Stomach (tissue), 9 donors: Measurements from ENCODE around the gene IL2RA. TPM values are rescaled to one million over a fixed set of nuclear protein-coding genes. Genes with fewer than 3 reads are reported as not detected.

ENCODE experiments used
- DNase-seq, 2 donors: peaks; one replicate each; pipeline versions ENCODE4 v3.0.0 to v3.0.0-alpha.2; 2013 to 2019
- H3K27ac ChIP-seq, 5 donors: fragments of 200-600 bp in 4 of 5; sonication (generic) in 4 of 5; one replicate each; pipeline ENCODE4 v1.5.1; 2013 to 2019; ENCODE audit warnings: mild to moderate bottlenecking in 1 of 5, moderate library complexity in 1 of 5
- H3K27me3 ChIP-seq, 3 donors: fragments of 200-600 bp; sonication (generic); one replicate each; pipeline ENCODE4 v1.5.1; 2017 to 2019; ENCODE audit warnings: mixed run types in 1 of 3
- H3K36me3 ChIP-seq, 4 donors: fragments of 200-600 bp; sonication (generic); 1 replicate in 3 of 4; 2 replicates in 1 of 4; pipeline ENCODE4 v1.5.1; 2016 to 2019
- H3K4me1 ChIP-seq, 4 donors: fragments of 200-600 bp; sonication (generic); one replicate each; pipeline ENCODE4 v1.5.1; 2016 to 2019
- H3K4me3 ChIP-seq, 4 donors: fragments of 200-600 bp; sonication (generic) in 3 of 4; one replicate each; pipeline ENCODE4 v1.5.1; 2016 to 2019; ENCODE audit warnings: mild to moderate bottlenecking in 1 of 4
- H3K9me3 ChIP-seq, 4 donors: fragments of 200-600 bp; sonication (generic); one replicate each; pipeline ENCODE4 v1.5.1; 2016 to 2019
- EP300 ChIP-seq: sonication (generic); formaldehyde crosslinking; IDR thresholded peaks from one replicate; pipeline ENCODE4 v1.6.1; 2017; ENCODE audit warnings: antibody characterized with exemption
- POLR2A ChIP-seq, 4 donors: fragments of 450-650 bp; IDR thresholded peaks; one replicate each; pipeline ENCODE4 v1.6.1; 2016; ENCODE audit warnings: antibody characterized with exemption in 4 of 4, control low read depth in 2 of 4, mild to moderate bottlenecking in 1 of 4, moderate library complexity in 1 of 4
- POLR2AphosphoS5 ChIP-seq, 3 donors: sonication (generic); formaldehyde crosslinking; IDR thresholded peaks; one replicate each; pipeline ENCODE4 v1.6.1; 2016; ENCODE audit warnings: antibody characterized with exemption in 3 of 3
- WGBS, 5 donors: extraction: QIAGEN DNeasy Blood & Tissue Kit in 3 of 5; methylation state at CpG; one replicate each; pipeline versions ENCODE4 v1.1.5 to v1.1.7; 2013 to 2018; 5-methylcytosine and 5-hydroxymethylcytosine counted together
- intact Hi-C: fragments of 100-400 bp; cut with DNase I; formaldehyde crosslinking; loops from one replicate; pipeline ENCODE4 v1.15.1; 2023; ENCODE audit warnings: low total_unique reads
- polyA plus RNA-seq, 3 donors: library from polyadenylated mRNA; stranded (reverse); fragments of 200-250 nt; gene quantifications; one replicate each; pipeline ENCODE4 v1.2.3, GENCODE V29; 2013
- total RNA-seq, 5 donors: library from RNA; depleted of rRNA; stranded (reverse); fragments of >200 nt; gene quantifications; one replicate each; pipeline versions ENCODE4 v1.1.0 to v1.2.3, GENCODE V29; 2014 to 2016
- TF ChIP-seq, protein P1 (sequence below), 7 experiments: fragments of 450-650 bp in 4 of 7; fragments of 200-600 bp in 3 of 7; sonication (generic) in 3 of 7; IDR thresholded peaks; one replicate each; pipeline ENCODE4 v1.5.1; 2016 to 2019; ENCODE audit warnings: antibody characterized with exemption in 7 of 7, control low read depth in 2 of 7, mild to moderate bottlenecking in 1 of 7
- donor health status: healthy with polysubstance abuse.
- donor health status: Bipolar disorder and iron deficiency.
- donor health status: healthy.

The IL2RA gene
- total and polyA plus RNA-seq, 8 donors: 0.45 to 2.3 (median 0.95) TPM; not detected in 2

DNA sequence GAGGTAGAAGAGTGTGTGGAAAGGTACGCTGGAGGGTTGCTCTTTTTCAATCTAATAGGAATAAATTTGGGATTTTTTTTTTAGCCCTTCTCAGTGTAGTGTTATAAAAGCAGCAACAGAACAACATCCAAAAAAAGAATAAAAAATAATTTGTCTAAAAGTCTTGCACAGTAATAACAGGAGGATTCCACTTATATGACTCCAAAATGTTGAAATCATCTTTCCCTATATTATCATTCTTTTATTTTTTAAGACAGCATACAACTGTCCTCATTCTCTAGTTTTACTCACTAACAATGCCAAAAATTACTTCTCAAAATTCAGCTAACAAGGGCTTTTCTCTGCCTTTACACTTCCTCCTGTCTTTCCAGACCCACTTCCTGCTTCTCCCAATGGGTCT is 27.8 kb downstream of the IL2RA start:
- intact Hi-C loops: no loop called here
- whole genome bisulfite sequencing, 5 donors: 67 to 87% (median 80%) methylated on average over 1 of the region's 1 CpG
- peaks cover 0 to 14% (median 0%) of the 10 kb centered on the region in 4 donors for H3K4me1 ChIP-seq
- H3K4me3 ChIP-seq: no peak overlapping the region
- peaks cover 0 to 7% (median 3%) of the 10 kb centered on the region in 4 donors for H3K9me3 ChIP-seq
- H3K27ac ChIP-seq: peak overlapping the region in 3 of 5 donors; percentile 30 to 54 (median 41)
- H3K36me3 ChIP-seq: no peaks in the 10 kb centered on the region
- DNase-seq: no peak
- TF ChIP-seq, protein P1, sequence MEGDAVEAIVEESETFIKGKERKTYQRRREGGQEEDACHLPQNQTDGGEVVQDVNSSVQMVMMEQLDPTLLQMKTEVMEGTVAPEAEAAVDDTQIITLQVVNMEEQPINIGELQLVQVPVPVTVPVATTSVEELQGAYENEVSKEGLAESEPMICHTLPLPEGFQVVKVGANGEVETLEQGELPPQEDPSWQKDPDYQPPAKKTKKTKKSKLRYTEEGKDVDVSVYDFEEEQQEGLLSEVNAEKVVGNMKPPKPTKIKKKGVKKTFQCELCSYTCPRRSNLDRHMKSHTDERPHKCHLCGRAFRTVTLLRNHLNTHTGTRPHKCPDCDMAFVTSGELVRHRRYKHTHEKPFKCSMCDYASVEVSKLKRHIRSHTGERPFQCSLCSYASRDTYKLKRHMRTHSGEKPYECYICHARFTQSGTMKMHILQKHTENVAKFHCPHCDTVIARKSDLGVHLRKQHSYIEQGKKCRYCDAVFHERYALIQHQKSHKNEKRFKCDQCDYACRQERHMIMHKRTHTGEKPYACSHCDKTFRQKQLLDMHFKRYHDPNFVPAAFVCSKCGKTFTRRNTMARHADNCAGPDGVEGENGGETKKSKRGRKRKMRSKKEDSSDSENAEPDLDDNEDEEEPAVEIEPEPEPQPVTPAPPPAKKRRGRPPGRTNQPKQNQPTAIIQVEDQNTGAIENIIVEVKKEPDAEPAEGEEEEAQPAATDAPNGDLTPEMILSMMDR (IDR thresholded peaks at IDR 0.05): no peak
- TF ChIP-seq POLR2AphosphoS5 (IDR thresholded peaks at IDR 0.05) (no peak), POLR2A (IDR thresholded peaks at IDR 0.05) (no peak), EP300 (no peak)
- no peaks in the 10 kb centered on the region for H3K27me3 ChIP-seq

DNA sequence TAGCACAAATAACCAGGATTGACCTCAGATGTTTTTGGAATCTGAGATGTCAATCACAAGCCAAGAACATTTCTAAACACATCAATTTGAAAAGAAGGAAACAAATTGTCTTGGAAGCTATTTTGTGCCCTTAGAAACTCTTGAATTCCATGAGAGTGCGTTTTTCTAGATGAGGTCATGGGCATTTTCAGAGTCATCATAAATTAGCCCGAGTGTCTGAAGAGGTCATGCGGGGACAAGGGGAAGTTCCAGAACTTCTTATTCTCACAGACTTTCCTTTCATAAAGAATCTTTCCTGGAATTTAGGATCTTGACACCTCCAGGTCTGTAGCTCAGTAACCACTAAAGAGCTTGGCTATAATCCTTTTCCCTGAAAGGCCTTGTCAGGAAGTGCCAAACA is 28.2 kb downstream of the IL2RA start:
- intact Hi-C loops: no loop called here
- Histone ChIP-seq H3K27me3 (no peaks in the 10 kb centered on the region), H3K4me1 (peaks cover 0 to 14% (median 0%) of the 10 kb centered on the region in 4 donors), H3K4me3 (no peak overlapping the region), H3K36me3 (no peaks in the 10 kb centered on the region), H3K27ac (peak overlapping the region in 2 of 5 donors; percentile 30 to 54), H3K9me3 (peaks cover 0 to 7% (median 3%) of the 10 kb centered on the region in 4 donors)
- TF ChIP-seq, protein P1 (IDR thresholded peaks at IDR 0.05): no peak
- TF ChIP-seq POLR2AphosphoS5 (IDR thresholded peaks at IDR 0.05) (no peak), EP300 (no peak)
- DNase-seq: no peak
- 38 to 64% (median 47%) methylated on average over 3 of the region's 3 CpGs for WGBS, 5 donors

DNA sequence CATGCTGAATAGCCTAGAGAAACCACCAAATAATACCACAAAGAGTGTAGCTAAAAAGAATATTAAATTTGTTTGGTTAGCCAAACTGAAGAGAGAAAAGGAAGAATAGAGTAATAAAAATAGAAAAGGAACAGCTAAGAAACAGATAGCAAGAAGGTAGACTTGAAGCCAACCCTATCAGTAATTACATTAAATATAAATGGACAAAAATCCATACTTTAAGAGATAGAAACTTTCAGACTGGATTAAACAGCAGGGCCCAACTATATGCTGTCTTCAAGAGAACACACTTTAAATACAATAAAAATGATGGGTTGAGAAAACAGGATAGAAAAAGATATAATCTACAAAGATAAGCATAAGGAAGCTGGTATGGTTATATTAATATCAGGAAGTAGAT is 31.2 kb downstream of the IL2RA start:
- no peak overlapping the region for H3K27ac ChIP-seq
- no peaks in the 10 kb centered on the region for H3K36me3 ChIP-seq
- H3K9me3 ChIP-seq: peaks cover 0 to 7% (median 3%) of the 10 kb centered on the region in 4 donors
- peaks cover 0 to 8% (median 0%) of the 10 kb centered on the region in 4 donors for H3K4me1 ChIP-seq
- intact Hi-C loops: no loop called here
- DNase-seq: no peak
- no peaks in the 10 kb centered on the region for H3K27me3 ChIP-seq
- H3K4me3 ChIP-seq: no peak overlapping the region
- no peak for TF ChIP-seq POLR2AphosphoS5 (IDR thresholded peaks at IDR 0.05)
- no peak for TF ChIP-seq POLR2A (IDR thresholded peaks at IDR 0.05)
- no peak for TF ChIP-seq EP300
- TF ChIP-seq, protein P1 (IDR thresholded peaks at IDR 0.05): no peak

- H3K27me3 ChIP-seq: no peaks in the 10 kb centered on the region
- peaks cover 0 to 7% (median 3%) of the 10 kb centered on the region in 4 donors for H3K9me3 ChIP-seq
- DNase-seq: no peak
- TF ChIP-seq POLR2AphosphoS5 (IDR thresholded peaks at IDR 0.05): no peak
- TF ChIP-seq POLR2A (IDR thresholded peaks at IDR 0.05): no peak
- TF ChIP-seq, protein P1 (IDR thresholded peaks at IDR 0.05): no peak
- no peak for TF ChIP-seq EP300
- no peaks in the 10 kb centered on the region for H3K36me3 ChIP-seq
- 91 to 98% (median 96%) methylated on average over 7 of the region's 7 CpGs for WGBS, 5 donors
- H3K27ac ChIP-seq: no peak overlapping the region
- H3K4me3 ChIP-seq: no peak overlapping the region
- H3K4me1 ChIP-seq: peaks cover 0 to 8% (median 0%) of the 10 kb centered on the region in 4 donors
- intact Hi-C loops: no loop called here
Measured at GRCh38 chr10:6030217-6030616, 31.9 kb downstream of the IL2RA start.
